H9 (cell line): ENCODE data around the gene RPS6KA6. TPM values are rescaled to one million over a fixed set of nuclear protein-coding genes. Genes with fewer than 3 reads are reported as not detected.

Experiments
- DNase-seq: peaks from one replicate; pipeline ENCODE4 v3.0.0-alpha.2; 2017
- H2AFZ ChIP-seq: one replicate; pipeline ENCODE4 v1.6.1; 2013; ENCODE audit warnings: mild to moderate bottlenecking, low read length, control low read depth, moderate library complexity
- H2AK5ac ChIP-seq: 2 replicates; pipeline ENCODE4 v1.6.1; 2013; ENCODE audit warnings: low read length, control low read depth, mixed read lengths; ENCODE audit not compliant: insufficient read length
- H2BK120ac ChIP-seq: one replicate; pipeline ENCODE4 v1.6.1; 2013; ENCODE audit warnings: low read depth, mild to moderate bottlenecking, low read length, control low read depth, inconsistent platforms; ENCODE audit not compliant: poor library complexity, severe bottlenecking
- H2BK12ac ChIP-seq: 2 replicates; pipeline ENCODE4 v1.6.1; 2013; ENCODE audit warnings: low read length, control low read depth, mixed read lengths, low read depth; ENCODE audit not compliant: insufficient read length
- H2BK15ac ChIP-seq: 2 replicates; pipeline ENCODE4 v1.6.1; 2013; ENCODE audit warnings: low read depth, low read length, control low read depth
- H2BK20ac ChIP-seq: one replicate; pipeline ENCODE4 v1.6.1; 2013; ENCODE audit warnings: low read depth, mild to moderate bottlenecking, low read length, control low read depth, inconsistent platforms; ENCODE audit not compliant: poor library complexity, severe bottlenecking
- H2BK5ac ChIP-seq: 2 replicates; pipeline ENCODE4 v1.6.1; 2013; ENCODE audit warnings: low read length, control low read depth, mixed read lengths; ENCODE audit not compliant: insufficient read length
- H3K14ac ChIP-seq: 2 replicates; pipeline ENCODE4 v1.6.1; 2013; ENCODE audit warnings: low read length, control low read depth; ENCODE audit not compliant: insufficient read depth
- H3K18ac ChIP-seq: 2 replicates; pipeline ENCODE4 v1.6.1; 2013; ENCODE audit warnings: low read depth, mild to moderate bottlenecking, mixed read lengths, low read length, control low read depth; ENCODE audit not compliant: insufficient read length
- H3K23ac ChIP-seq: 2 replicates; pipeline ENCODE4 v1.6.1; 2013; ENCODE audit warnings: low read length, control low read depth, mixed read lengths, low read depth; ENCODE audit not compliant: insufficient read length
- H3K23me2 ChIP-seq: 2 replicates; pipeline ENCODE4 v1.6.1; 2013; ENCODE audit warnings: low read depth, mild to moderate bottlenecking, mixed read lengths, low read length, control low read depth; ENCODE audit not compliant: insufficient read length, poor library complexity, severe bottlenecking
- H3K27ac ChIP-seq: 2 replicates; pipeline ENCODE4 v1.5.1; 2013; ENCODE audit warnings: low read length, control low read depth, mixed read lengths, low read depth; ENCODE audit not compliant: insufficient read length
- H3K27me3 ChIP-seq: 2 replicates; pipeline ENCODE4 v1.6.1; 2013; ENCODE audit warnings: low read length, control low read depth, inconsistent platforms; ENCODE audit not compliant: insufficient read depth
- H3K4ac ChIP-seq: 2 replicates; pipeline ENCODE4 v1.6.1; 2013; ENCODE audit warnings: low read depth, mild to moderate bottlenecking, control low read depth, inconsistent platforms, low read length, moderate library complexity
- H3K4me1 ChIP-seq: 2 replicates; pipeline ENCODE4 v1.6.1; 2013; ENCODE audit warnings: low read length, control low read depth, inconsistent platforms; ENCODE audit not compliant: insufficient read depth
- H3K4me2 ChIP-seq: 2 replicates; pipeline ENCODE4 v1.6.1; 2013; ENCODE audit warnings: low read length, control low read depth, mixed read lengths; ENCODE audit not compliant: insufficient read length, insufficient read depth
- H3K56ac ChIP-seq: 2 replicates; pipeline ENCODE4 v1.6.1; 2013; ENCODE audit warnings: low read depth, mild to moderate bottlenecking, mixed read lengths, low read length, control low read depth; ENCODE audit not compliant: insufficient read length
- H3K79me1 ChIP-seq: 2 replicates; pipeline ENCODE4 v1.6.1; 2013; ENCODE audit warnings: low read depth, mild to moderate bottlenecking, moderate library complexity, low read length, control low read depth, inconsistent platforms; ENCODE audit not compliant: insufficient read depth, poor library complexity, severe bottlenecking
- H3K79me2 ChIP-seq: 2 replicates; pipeline ENCODE4 v1.6.1; 2013; ENCODE audit warnings: low read length, control low read depth, inconsistent platforms; ENCODE audit not compliant: insufficient read depth
- H3K9ac ChIP-seq: 2 replicates; pipeline ENCODE4 v1.6.1; 2013; ENCODE audit warnings: low read length, control low read depth, mixed read lengths; ENCODE audit not compliant: insufficient read length; ENCODE audit errors: extremely low read depth
- H3K9me3 ChIP-seq: one replicate; pipeline ENCODE4 v1.6.1; 2013; ENCODE audit warnings: low read depth, low read length, inconsistent platforms; ENCODE audit not compliant: control insufficient read depth
- H3T11ph ChIP-seq: one replicate; pipeline ENCODE4 v1.6.1; 2013; ENCODE audit warnings: mild to moderate bottlenecking, low read length, control low read depth, inconsistent platforms
- H4K20me1 ChIP-seq: one replicate; pipeline ENCODE4 v1.6.1; 2013; ENCODE audit not compliant: control insufficient read depth, insufficient read length, insufficient read depth
- H4K5ac ChIP-seq: 2 replicates; pipeline ENCODE4 v1.6.1; 2013; ENCODE audit warnings: low read depth, mild to moderate bottlenecking, mixed read lengths, low read length, control low read depth; ENCODE audit not compliant: insufficient read length
- H4K8ac ChIP-seq: replicated peaks from 2 replicates; pipeline ENCODE4 v1.6.1; 2013; ENCODE audit warnings: low read length, control low read depth, mixed read lengths, low read depth; ENCODE audit not compliant: insufficient read length
- H4K91ac ChIP-seq: 2 replicates; pipeline ENCODE4 v1.6.1; 2013; ENCODE audit warnings: low read depth, mild to moderate bottlenecking, moderate library complexity, mixed read lengths, low read length, control low read depth; ENCODE audit not compliant: insufficient read length
- H3K27ac Mint-ChIP-seq, 3 experiments: 2 replicates in 2 of 3; 3 replicates in 1 of 3; pipeline ENCODE4 v1.8.0; 2020 to 2021; ENCODE audit warnings: mixed read lengths in 3 of 3, mild to moderate bottlenecking in 1 of 3, moderate library complexity in 1 of 3
- H3K27me3 Mint-ChIP-seq: 2 replicates; pipeline ENCODE4 v1.8.0; 2021; ENCODE audit warnings: low read depth, mild to moderate bottlenecking, moderate library complexity, mixed read lengths
- H3K36me3 Mint-ChIP-seq, 3 experiments: 2 replicates in 2 of 3; 3 replicates in 1 of 3; pipeline ENCODE4 v1.8.0; 2020 to 2021; ENCODE audit warnings: low read depth in 3 of 3, mixed read lengths in 3 of 3; ENCODE audit not compliant: insufficient read depth in 1 of 3
- H3K4me1 Mint-ChIP-seq, 2 experiments: 2 replicates each; pipeline ENCODE4 v1.8.0; 2020; ENCODE audit warnings: mixed read lengths in 2 of 2
- H3K4me3 Mint-ChIP-seq, 2 experiments: 2 replicates in 1 of 2; 3 replicates in 1 of 2; pipeline ENCODE4 v1.8.0; 2020 to 2021; ENCODE audit warnings: mild to moderate bottlenecking in 2 of 2, mixed read lengths in 2 of 2, moderate library complexity in 1 of 2
- H3K9me3 Mint-ChIP-seq, 2 experiments: 2 replicates in 1 of 2; 3 replicates in 1 of 2; pipeline ENCODE4 v1.8.0; 2020; ENCODE audit warnings: mild to moderate bottlenecking in 2 of 2, mixed read lengths in 2 of 2, moderate library complexity in 1 of 2
- WGBS: extraction: QIAGEN DNeasy Blood & Tissue Kit; methylation state at CpG from one replicate; pipeline ENCODE4 v1.1.7; 2013; ENCODE audit warnings: missing lambda C conversion rate, low lambda C conversion rate, mixed read lengths; ENCODE audit not compliant: insufficient read length; ENCODE audit errors: extremely low coverage; 5-methylcytosine and 5-hydroxymethylcytosine counted together
- total RNA-seq: library from RNA; stranded (reverse); gene quantifications from 2 replicates; pipeline ENCODE4 v1.2.1, GENCODE V29; 2021
- TF ChIP-seq, protein P1 (sequence below): fragments of 200-600 bp; sonication (generic); conservative IDR thresholded peaks from 3 replicates; pipeline ENCODE4 v1.8.0; 2021; ENCODE audit warnings: antibody characterized with exemption, mild to moderate bottlenecking

Gene RPS6KA6
- total RNA-seq, 1 experiment from 2014 or later = 12.1 TPM

DNA sequence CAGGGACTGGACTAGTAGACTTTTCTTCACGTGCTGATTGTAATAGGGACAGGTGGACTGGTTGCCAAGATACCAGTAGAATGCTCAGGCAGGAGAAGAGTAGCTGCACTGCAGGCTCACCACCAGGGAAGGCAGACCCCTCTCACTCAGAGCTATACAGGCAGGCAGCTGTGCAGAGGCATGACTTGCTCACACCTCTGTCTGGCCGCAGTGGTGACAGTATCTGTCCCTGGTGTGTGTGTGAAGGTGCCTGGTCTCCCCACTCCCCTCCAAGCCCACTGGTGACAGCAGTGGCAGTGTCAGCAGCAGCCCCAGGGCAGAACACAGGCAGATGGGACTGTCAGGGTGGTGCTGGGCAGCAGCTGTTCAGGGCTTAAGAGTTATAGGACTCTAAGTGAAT is 140.7 kb downstream of the RPS6KA6 start:
- H3K9me3 ChIP-seq = peaks cover 8% of the 10 kb centered on the region
- no CpG with 5 or more reads among the region's 2 CpGs for WGBS
- H2BK5ac ChIP-seq = no peak overlapping the region
- H3K27ac Mint-ChIP-seq = no peak overlapping the region
- H3K79me2 ChIP-seq = no peaks in the 10 kb centered on the region
- H3K18ac ChIP-seq = no peak overlapping the region
- H4K5ac ChIP-seq = no peak overlapping the region
- peaks cover 10 to 15% of the 10 kb centered on the region in 2 experiments for H3K4me1 Mint-ChIP-seq
- H2BK120ac ChIP-seq = no peak overlapping the region
- no peak overlapping the region for H2AK5ac ChIP-seq
- H3K9ac ChIP-seq = no peak overlapping the region
- H4K91ac ChIP-seq = no peak overlapping the region
- H2BK20ac ChIP-seq = no peak overlapping the region
- H3K4ac ChIP-seq = no peak overlapping the region
- H3K4me2 ChIP-seq = no peak overlapping the region
- peaks cover 55 to 64% of the 10 kb centered on the region in 2 experiments for H3K9me3 Mint-ChIP-seq
- H2BK12ac ChIP-seq = no peak overlapping the region
- TF ChIP-seq, protein P1, sequence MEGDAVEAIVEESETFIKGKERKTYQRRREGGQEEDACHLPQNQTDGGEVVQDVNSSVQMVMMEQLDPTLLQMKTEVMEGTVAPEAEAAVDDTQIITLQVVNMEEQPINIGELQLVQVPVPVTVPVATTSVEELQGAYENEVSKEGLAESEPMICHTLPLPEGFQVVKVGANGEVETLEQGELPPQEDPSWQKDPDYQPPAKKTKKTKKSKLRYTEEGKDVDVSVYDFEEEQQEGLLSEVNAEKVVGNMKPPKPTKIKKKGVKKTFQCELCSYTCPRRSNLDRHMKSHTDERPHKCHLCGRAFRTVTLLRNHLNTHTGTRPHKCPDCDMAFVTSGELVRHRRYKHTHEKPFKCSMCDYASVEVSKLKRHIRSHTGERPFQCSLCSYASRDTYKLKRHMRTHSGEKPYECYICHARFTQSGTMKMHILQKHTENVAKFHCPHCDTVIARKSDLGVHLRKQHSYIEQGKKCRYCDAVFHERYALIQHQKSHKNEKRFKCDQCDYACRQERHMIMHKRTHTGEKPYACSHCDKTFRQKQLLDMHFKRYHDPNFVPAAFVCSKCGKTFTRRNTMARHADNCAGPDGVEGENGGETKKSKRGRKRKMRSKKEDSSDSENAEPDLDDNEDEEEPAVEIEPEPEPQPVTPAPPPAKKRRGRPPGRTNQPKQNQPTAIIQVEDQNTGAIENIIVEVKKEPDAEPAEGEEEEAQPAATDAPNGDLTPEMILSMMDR = no peak
- no peak overlapping the region for H4K8ac ChIP-seq
- no peaks in the 10 kb centered on the region for H3K27me3 ChIP-seq
- H3K79me1 ChIP-seq = no peaks in the 10 kb centered on the region
- no peak overlapping the region for H3K56ac ChIP-seq
- no peak overlapping the region for H3K14ac ChIP-seq
- H3K4me3 Mint-ChIP-seq = no peak overlapping the region
- H3K27me3 Mint-ChIP-seq = peaks cover 1% of the 10 kb centered on the region; the same call in 1 of the 2 replicates
- no peak overlapping the region for H3K27ac ChIP-seq
- no peak overlapping the region for H2BK15ac ChIP-seq
- H3T11ph ChIP-seq = no peak overlapping the region
- H2AFZ ChIP-seq = no peak overlapping the region
- H3K4me1 ChIP-seq = no peaks in the 10 kb centered on the region
- peak; percentile 33 for DNase-seq
- no peak overlapping the region for H3K23ac ChIP-seq
- H3K36me3 Mint-ChIP-seq = peaks cover 0 to 2% (median 0%) of the 10 kb centered on the region in 3 experiments; a peak in 3 of 7 replicates
- no peaks in the 10 kb centered on the region for H4K20me1 ChIP-seq
- no peaks in the 10 kb centered on the region for H3K23me2 ChIP-seq
